HEK293 (cell line): ENCODE data around the gene PTPN6.

Experiments
- GLI4 ChIP-seq: fragments of 450-650 bp; formaldehyde crosslinking; IDR thresholded peaks from 2 replicates; pipeline ENCODE4 v1.5.1; 2016; ENCODE audit warnings: missing biosample characterization, missing genetic modification characterization
- MYNN ChIP-seq: fragments of 450-650 bp; formaldehyde crosslinking; IDR thresholded peaks from 2 replicates; pipeline ENCODE4 v1.5.1; 2016; ENCODE audit warnings: missing biosample characterization, missing genetic modification characterization, borderline replicate concordance
- PRDM6 ChIP-seq: fragments of 450-650 bp; formaldehyde crosslinking; IDR thresholded peaks from 2 replicates; pipeline ENCODE4 v1.5.1; 2017; ENCODE audit warnings: missing biosample characterization, missing genetic modification characterization
- SP2 ChIP-seq: fragments of 450-650 bp; formaldehyde crosslinking; IDR thresholded peaks from 2 replicates; pipeline ENCODE4 v1.5.1; 2016; ENCODE audit warnings: missing biosample characterization, missing genetic modification characterization
- SP3 ChIP-seq: fragments of 450-650 bp; formaldehyde crosslinking; IDR thresholded peaks from 2 replicates; pipeline ENCODE4 v1.5.1; 2016; ENCODE audit warnings: missing biosample characterization, missing genetic modification characterization
- TRIM28 ChIP-seq: IDR thresholded peaks from 2 replicates; pipeline ENCODE4 v1.6.1; 2011; ENCODE audit warnings: low read length, control low read depth, borderline replicate concordance
- WT1 ChIP-seq: fragments of 450-650 bp; formaldehyde crosslinking; IDR thresholded peaks from 2 replicates; pipeline ENCODE4 v1.5.1; 2016; ENCODE audit warnings: missing biosample characterization, missing genetic modification characterization
- ZBTB1 ChIP-seq: fragments of 450-650 bp; formaldehyde crosslinking; IDR thresholded peaks from 2 replicates; pipeline ENCODE4 v1.5.1; 2016; ENCODE audit warnings: missing biosample characterization, missing genetic modification characterization
- ZBTB21 ChIP-seq: fragments of 450-650 bp; formaldehyde crosslinking; IDR thresholded peaks from 2 replicates; pipeline ENCODE4 v1.5.1; 2017; ENCODE audit warnings: missing biosample characterization, missing genetic modification characterization
- ZBTB44 ChIP-seq: fragments of 450-650 bp; IDR thresholded peaks from 2 replicates; pipeline ENCODE4 v1.5.1; 2018; ENCODE audit warnings: missing biosample characterization, mild to moderate bottlenecking, missing genetic modification characterization
- ZBTB8A ChIP-seq: fragments of 450-650 bp; formaldehyde crosslinking; IDR thresholded peaks from 2 replicates; pipeline ENCODE4 v1.5.1; 2016; ENCODE audit warnings: missing biosample characterization, missing genetic modification characterization
- ZNF133 ChIP-seq: fragments of 450-650 bp; formaldehyde crosslinking; IDR thresholded peaks from 2 replicates; pipeline ENCODE4 v1.5.1; 2016; ENCODE audit warnings: missing biosample characterization, missing genetic modification characterization
- ZNF169 ChIP-seq: fragments of 450-650 bp; formaldehyde crosslinking; IDR thresholded peaks from 2 replicates; pipeline ENCODE4 v1.5.1; 2016; ENCODE audit warnings: missing biosample characterization, missing genetic modification characterization
- ZNF18 ChIP-seq: fragments of 450-650 bp; formaldehyde crosslinking; IDR thresholded peaks from 2 replicates; pipeline ENCODE4 v1.5.1; 2016; ENCODE audit warnings: missing biosample characterization, missing genetic modification characterization
- ZNF223 ChIP-seq: fragments of 450-650 bp; formaldehyde crosslinking; IDR thresholded peaks from 2 replicates; pipeline ENCODE4 v1.5.1; 2016; ENCODE audit warnings: missing biosample characterization, missing genetic modification characterization
- ZNF248 ChIP-seq: fragments of 450-650 bp; formaldehyde crosslinking; IDR thresholded peaks from 2 replicates; pipeline ENCODE4 v1.5.1; 2017; ENCODE audit warnings: missing biosample characterization, missing genetic modification characterization
- ZNF354C ChIP-seq: fragments of 450-650 bp; formaldehyde crosslinking; IDR thresholded peaks from 2 replicates; pipeline ENCODE4 v1.5.1; 2016; ENCODE audit warnings: missing biosample characterization, missing genetic modification characterization, low read depth, borderline replicate concordance
- ZNF398 ChIP-seq: fragments of 450-650 bp; formaldehyde crosslinking; IDR thresholded peaks from 2 replicates; pipeline ENCODE4 v1.5.1; 2017; ENCODE audit warnings: missing biosample characterization, missing genetic modification characterization
- ZNF423 ChIP-seq: fragments of 450-650 bp; formaldehyde crosslinking; IDR thresholded peaks from 2 replicates; pipeline ENCODE4 v1.5.1; 2016; ENCODE audit warnings: missing biosample characterization, missing genetic modification characterization
- ZNF510 ChIP-seq: fragments of 450-650 bp; formaldehyde crosslinking; IDR thresholded peaks from 2 replicates; pipeline ENCODE4 v1.5.1; 2018; ENCODE audit warnings: mild to moderate bottlenecking, missing genetic modification characterization, missing biosample characterization; ENCODE audit not compliant: insufficient replicate concordance
- ZNF518A ChIP-seq: fragments of 450-650 bp; formaldehyde crosslinking; conservative IDR thresholded peaks from 2 replicates; pipeline ENCODE4 v1.5.1; 2016; ENCODE audit warnings: low read depth, missing biosample characterization, missing genetic modification characterization
- ZNF529 ChIP-seq: fragments of 450-650 bp; formaldehyde crosslinking; IDR thresholded peaks from 2 replicates; pipeline ENCODE4 v1.5.1; 2017; ENCODE audit warnings: missing genetic modification characterization, missing biosample characterization; ENCODE audit not compliant: insufficient replicate concordance
- ZNF544 ChIP-seq: fragments of 450-650 bp; formaldehyde crosslinking; IDR thresholded peaks from 2 replicates; pipeline ENCODE4 v1.5.0; 2017; ENCODE audit warnings: missing biosample characterization, missing genetic modification characterization
- ZNF560 ChIP-seq: fragments of 450-650 bp; formaldehyde crosslinking; IDR thresholded peaks from 2 replicates; pipeline ENCODE4 v1.5.1; 2017; ENCODE audit warnings: missing biosample characterization, missing genetic modification characterization, borderline replicate concordance
- ZNF571 ChIP-seq: fragments of 450-650 bp; formaldehyde crosslinking; IDR thresholded peaks from 2 replicates; pipeline ENCODE4 v1.5.0; 2017; ENCODE audit warnings: missing biosample characterization, missing genetic modification characterization
- ZNF768 ChIP-seq: fragments of 450-650 bp; formaldehyde crosslinking; IDR thresholded peaks from 2 replicates; pipeline ENCODE4 v1.5.1; 2018; ENCODE audit warnings: missing biosample characterization, mild to moderate bottlenecking, missing genetic modification characterization
- ZSCAN4 ChIP-seq: fragments of 450-650 bp; formaldehyde crosslinking; IDR thresholded peaks from 2 replicates; pipeline ENCODE4 v1.5.1; 2017; ENCODE audit warnings: missing biosample characterization, missing genetic modification characterization

The PTPN6 gene

GRCh38 chr12:6946033-6946919 lies 4.9 kb upstream of the PTPN6 start (continued):
- TF ChIP-seq PRDM6, result no peak
- TF ChIP-seq TRIM28, result 0 out of 2 replicates have a peak, but pooled peaks have one; percentile 51
- no peak for TF ChIP-seq ZNF529 (tag by site-specific recombination)
- no peak for TF ChIP-seq ZNF560 (tag by site-specific recombination)
- no peak for TF ChIP-seq ZNF571
- no peak for TF ChIP-seq ZNF354C (tag by site-specific recombination)
- no peak for TF ChIP-seq ZNF169
- TF ChIP-seq WT1 (tag by site-specific recombination), result no peak
- TF ChIP-seq MYNN (tag by site-specific recombination), result no peak
- no peak for TF ChIP-seq ZNF518A (tag by site-specific recombination)
- no peak for TF ChIP-seq ZNF398 (tag by site-specific recombination)
- no peak for TF ChIP-seq ZNF510 (tag by site-specific recombination)
- TF ChIP-seq ZBTB44 (tag by site-specific recombination), result no peak
- no peak for TF ChIP-seq ZNF223 (tag by site-specific recombination)
- peak; percentile 88 for TF ChIP-seq ZNF423
- peak; percentile 96 for TF ChIP-seq SP3 (tag by site-specific recombination)
- TF ChIP-seq ZNF544 (tag by site-specific recombination), result no peak
- TF ChIP-seq ZNF18 (tag by site-specific recombination), result peak; percentile 74; the same call in 1 of the 2 replicates
- TF ChIP-seq ZBTB1 (tag by site-specific recombination), result no peak
- no peak for TF ChIP-seq GLI4 (tag by site-specific recombination)
- peak; percentile 97 for TF ChIP-seq SP2
- no peak for TF ChIP-seq ZBTB21 (tag by site-specific recombination)
- peak; percentile 72 for TF ChIP-seq ZBTB8A (tag by site-specific recombination)
- no peak for TF ChIP-seq ZNF248 (tag by site-specific recombination)
- TF ChIP-seq ZNF133 (tag by site-specific recombination), result no peak
- no peak for TF ChIP-seq ZNF768 (tag by site-specific recombination)
- no peak for TF ChIP-seq ZSCAN4 (tag by site-specific recombination)
